Measurements from ENCODE around the gene HOXB8. TPM values are rescaled to one million over a fixed set of nuclear protein-coding genes. Genes with fewer than 3 reads are reported as not detected.

HOXB8 gene
- total RNA-seq, 1 donor from 2014 or later: not detected

DNA sequence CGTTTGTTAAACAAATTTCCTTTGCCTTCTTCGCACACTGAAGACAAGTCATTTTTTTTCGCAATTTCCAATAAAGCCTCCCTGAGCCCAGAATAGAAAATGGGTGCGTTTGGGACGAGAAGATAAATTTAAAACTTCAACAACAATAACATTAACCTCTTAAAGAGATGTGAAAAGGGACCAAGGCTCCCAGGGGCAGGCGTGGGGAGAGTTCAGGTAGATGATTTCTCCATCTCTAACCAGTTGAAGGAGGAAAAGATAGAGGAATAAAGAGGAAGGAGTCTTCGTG is 35.7 kb downstream of the HOXB8 start:
- Histone ChIP-seq H3F3A (ENCODE audit: low read depth) (peaks cover 4% of the 10 kb centered on the region), H3K9me3 (ENCODE audit: low read depth) (no peaks in the 10 kb centered on the region), H3K27ac (no peak overlapping the region), H3K4me3 (no peak overlapping the region), H3K4me2 (no peak overlapping the region), H3K36me3 (no peaks in the 10 kb centered on the region), H3K9ac (no peak overlapping the region), H3K27me3 (peaks cover 100% of the 10 kb centered on the region), H2AFZ (replicated peaks) (no peak overlapping the region), H3K79me2 (ENCODE audit: low read depth) (no peaks in the 10 kb centered on the region), H3K4me1 (no peaks in the 10 kb centered on the region), H4K20me1 (ENCODE audit: low read depth) (peaks cover 93% of the 10 kb centered on the region)
- peaks cover 15% of the 10 kb centered on the region for H3K9me3 Mint-ChIP-seq
- no peak overlapping the region for H3K27ac Mint-ChIP-seq
- peak overlapping the region; percentile 41 for H3K4me3 Mint-ChIP-seq
- DNase-seq (ENCODE audit: low spot score): no peak
- H3K4me1 Mint-ChIP-seq: no peaks in the 10 kb centered on the region
- H3K36me3 Mint-ChIP-seq: no peaks in the 10 kb centered on the region
- H3K27me3 Mint-ChIP-seq (ENCODE audit: insufficient read depth, low read depth): peaks cover 93% of the 10 kb centered on the region
- peak; percentile 79 for TF ChIP-seq EZH2 (IDR thresholded peaks at IDR 0.05)
- TF ChIP-seq, protein P1, sequence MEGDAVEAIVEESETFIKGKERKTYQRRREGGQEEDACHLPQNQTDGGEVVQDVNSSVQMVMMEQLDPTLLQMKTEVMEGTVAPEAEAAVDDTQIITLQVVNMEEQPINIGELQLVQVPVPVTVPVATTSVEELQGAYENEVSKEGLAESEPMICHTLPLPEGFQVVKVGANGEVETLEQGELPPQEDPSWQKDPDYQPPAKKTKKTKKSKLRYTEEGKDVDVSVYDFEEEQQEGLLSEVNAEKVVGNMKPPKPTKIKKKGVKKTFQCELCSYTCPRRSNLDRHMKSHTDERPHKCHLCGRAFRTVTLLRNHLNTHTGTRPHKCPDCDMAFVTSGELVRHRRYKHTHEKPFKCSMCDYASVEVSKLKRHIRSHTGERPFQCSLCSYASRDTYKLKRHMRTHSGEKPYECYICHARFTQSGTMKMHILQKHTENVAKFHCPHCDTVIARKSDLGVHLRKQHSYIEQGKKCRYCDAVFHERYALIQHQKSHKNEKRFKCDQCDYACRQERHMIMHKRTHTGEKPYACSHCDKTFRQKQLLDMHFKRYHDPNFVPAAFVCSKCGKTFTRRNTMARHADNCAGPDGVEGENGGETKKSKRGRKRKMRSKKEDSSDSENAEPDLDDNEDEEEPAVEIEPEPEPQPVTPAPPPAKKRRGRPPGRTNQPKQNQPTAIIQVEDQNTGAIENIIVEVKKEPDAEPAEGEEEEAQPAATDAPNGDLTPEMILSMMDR (IDR thresholded peaks at IDR 0.05): no peak

DNA sequence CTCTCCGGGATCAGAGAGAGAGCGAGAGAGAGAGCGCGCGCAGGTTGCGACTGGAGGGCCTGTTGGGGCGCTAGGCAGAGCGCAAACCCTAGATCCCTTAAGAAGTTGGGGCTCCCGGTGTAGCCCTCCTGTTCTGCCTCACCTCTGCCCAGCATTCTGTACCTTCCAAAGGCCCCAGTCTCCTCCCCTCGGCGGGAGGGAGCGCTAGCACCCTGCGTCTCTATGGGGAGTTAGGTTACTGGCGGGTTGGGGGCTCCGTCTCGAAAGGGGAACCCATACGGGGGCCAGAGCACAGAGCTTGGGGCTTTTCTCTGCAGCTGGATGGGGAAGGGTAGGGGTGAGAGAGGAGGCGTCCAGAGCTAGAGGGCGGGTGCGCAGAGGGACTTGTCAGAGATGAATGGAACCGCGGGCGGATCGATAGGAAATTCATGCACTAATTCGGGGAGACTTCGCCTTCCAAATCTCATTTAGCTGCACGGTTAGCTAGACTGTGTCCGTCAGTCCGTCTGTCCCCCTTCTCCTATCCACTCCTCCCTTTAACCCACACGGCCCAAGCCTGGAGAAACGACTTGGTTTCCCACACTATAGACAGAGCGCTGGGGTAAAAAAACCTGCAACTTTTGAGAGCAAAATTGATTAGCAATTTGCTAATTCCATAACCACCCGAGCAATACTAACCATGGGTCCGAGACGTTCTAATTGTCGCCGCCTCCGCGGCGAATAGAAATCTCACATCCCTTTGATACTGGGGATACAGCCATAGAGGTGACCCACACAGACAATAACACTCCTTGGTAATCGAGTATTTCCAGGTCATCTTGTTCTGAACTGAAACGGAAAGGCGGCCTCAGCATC is 36.2 kb downstream of the HOXB8 start:
- Histone ChIP-seq H3K79me2 (ENCODE audit: low read depth) (no peaks in the 10 kb centered on the region), H3K4me2 (peak overlapping the region; percentile 58), H3K27me3 (peaks cover 100% of the 10 kb centered on the region), H3K4me3 (no peak overlapping the region), H3K9me3 (ENCODE audit: low read depth) (no peaks in the 10 kb centered on the region), H3K9ac (no peak overlapping the region), H3F3A (ENCODE audit: low read depth) (peaks cover 4% of the 10 kb centered on the region), H3K4me1 (no peaks in the 10 kb centered on the region), H3K27ac (no peak overlapping the region), H2AFZ (replicated peaks) (no peak overlapping the region), H3K36me3 (no peaks in the 10 kb centered on the region), H4K20me1 (ENCODE audit: low read depth) (peaks cover 93% of the 10 kb centered on the region)
- H3K27ac Mint-ChIP-seq: no peak overlapping the region
- H3K4me1 Mint-ChIP-seq: no peaks in the 10 kb centered on the region
- DNase-seq (ENCODE audit: low spot score): no peak
- peaks cover 15% of the 10 kb centered on the region for H3K9me3 Mint-ChIP-seq
- peak overlapping the region; percentile 50 for H3K4me3 Mint-ChIP-seq
- H3K27me3 Mint-ChIP-seq (ENCODE audit: insufficient read depth, low read depth): peaks cover 93% of the 10 kb centered on the region
- no peaks in the 10 kb centered on the region for H3K36me3 Mint-ChIP-seq
- TF ChIP-seq EZH2phosphoT487 (IDR thresholded peaks at IDR 0.05): peak; percentile 91
- TF ChIP-seq, protein P1 (IDR thresholded peaks at IDR 0.05): no peak
- peak; percentile 28 for TF ChIP-seq EZH2 (IDR thresholded peaks at IDR 0.05)

DNA sequence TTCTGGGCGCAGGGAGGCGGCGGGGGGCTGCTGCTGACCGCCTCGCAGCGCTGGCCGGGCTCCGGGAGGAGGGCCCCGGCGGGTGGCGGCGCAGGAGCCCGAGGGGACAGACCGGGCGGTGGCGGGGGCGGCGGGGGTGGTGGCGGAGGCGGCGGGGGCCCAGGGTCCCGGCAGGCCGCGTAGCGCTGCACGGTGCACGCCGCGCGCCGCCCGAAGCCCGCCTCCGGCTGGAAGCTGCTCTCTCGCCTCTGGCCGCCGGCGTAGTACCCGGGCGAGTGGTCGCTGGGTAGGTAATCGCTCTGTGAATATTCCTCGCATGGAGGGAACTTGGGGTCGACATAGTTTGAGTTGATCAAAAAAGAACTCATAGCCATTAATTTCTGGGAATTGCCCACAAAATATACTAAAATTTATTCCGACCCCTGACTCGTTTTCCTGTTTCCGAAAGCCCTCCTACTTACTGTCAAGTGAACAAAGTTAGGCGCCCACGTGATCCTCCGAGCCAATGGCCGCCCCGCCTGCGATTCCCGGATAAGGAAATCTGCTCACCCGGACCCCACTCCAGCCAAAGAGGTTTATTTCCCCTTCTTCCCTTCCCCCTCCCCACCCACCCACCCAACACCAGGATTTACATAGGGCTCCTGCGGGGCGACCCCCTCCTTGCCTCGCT is 37.0 kb downstream of the HOXB8 start, which contains the start of gene HOXB4:
HOXB4 (minus strand) TSS at position 405 of the 670 bp plus-strand sequence; CDS start at position 374, 31 bp downstream.
- no peak within 1 kb of the TSS for H3K9ac ChIP-seq
- peak within 1 kb of the TSS; percentile 67 for H3K4me3 Mint-ChIP-seq

More for the DNA sequence above, 37.0 kb downstream of the HOXB8 start, which contains the start of gene HOXB4:
- DNase-seq (ENCODE audit: low spot score): peak; percentile 74
- peak; percentile 74 for TF ChIP-seq EZH2 (IDR thresholded peaks at IDR 0.05)
- peak; percentile 77 for TF ChIP-seq EZH2phosphoT487 (IDR thresholded peaks at IDR 0.05)
- TF ChIP-seq, protein P1 (IDR thresholded peaks at IDR 0.05): no peak
- Histone ChIP-seq H2AFZ (replicated peaks) (no peak within 1 kb of the TSS), H3K4me2 (peak within 1 kb of the TSS; percentile 58), H3K27ac (no peak within 1 kb of the TSS), H3K4me1 (no peaks in the 10 kb centered on the region), H3K79me2 (ENCODE audit: low read depth) (no peaks in the 10 kb centered on the region), H3F3A (ENCODE audit: low read depth) (peaks cover 4% of the 10 kb centered on the region), H4K20me1 (ENCODE audit: low read depth) (peaks cover 94% of the 10 kb centered on the region), H3K27me3 (peaks cover 100% of the 10 kb centered on the region), H3K9me3 (ENCODE audit: low read depth) (no peaks in the 10 kb centered on the region), H3K4me3 (no peak within 1 kb of the TSS), H3K36me3 (no peaks in the 10 kb centered on the region)
- Mint-ChIP-seq H3K4me1 (no peaks in the 10 kb centered on the region), H3K27ac (no peak within 1 kb of the TSS), H3K36me3 (no peaks in the 10 kb centered on the region), H3K27me3 (ENCODE audit: insufficient read depth, low read depth) (peaks cover 93% of the 10 kb centered on the region), H3K9me3 (peaks cover 13% of the 10 kb centered on the region)
